ENCODE data around the gene ACBD6. TPM values are rescaled to one million over a fixed set of nuclear protein-coding genes. Genes with fewer than 3 reads are reported as not detected.

Gene ACBD6
- total RNA-seq, 1 experiment from 2014 or later, result 63.7 TPM

DNA sequence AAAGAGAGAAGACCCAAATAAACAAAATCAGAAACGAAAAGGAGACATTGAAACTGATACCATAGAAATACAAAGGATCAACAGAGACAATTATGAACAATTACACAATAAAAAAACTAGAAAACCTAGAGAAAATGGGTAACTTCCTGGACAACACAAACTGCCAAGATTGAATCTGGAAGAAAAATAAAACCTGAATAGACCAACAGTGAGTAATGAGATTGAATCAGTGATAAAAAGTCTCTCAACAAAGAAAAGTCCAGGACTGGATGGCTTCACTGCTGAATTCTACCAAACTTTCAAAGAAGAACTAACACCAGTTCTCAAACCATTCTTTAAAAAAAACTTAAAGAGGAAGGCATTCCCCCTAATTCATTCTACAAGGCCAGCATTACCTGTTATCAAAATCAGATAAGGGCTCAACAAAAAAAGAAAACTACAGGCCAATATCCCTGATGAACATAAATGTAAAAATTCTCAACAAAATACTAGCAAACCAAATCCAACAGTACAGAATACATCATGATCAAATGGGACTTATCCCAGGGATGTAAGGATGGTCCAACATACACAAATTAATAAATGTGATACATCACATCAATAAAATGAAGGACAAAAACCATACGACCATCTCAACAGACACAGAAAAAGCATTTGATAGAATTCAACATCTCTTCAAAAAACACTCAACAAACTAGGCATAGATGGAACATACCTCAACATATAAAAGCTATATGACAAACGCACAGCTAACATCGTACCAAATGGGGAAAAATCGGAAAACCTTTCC is 119.9 kb downstream of the ACBD6 start:
- TF ChIP-seq, protein P1, sequence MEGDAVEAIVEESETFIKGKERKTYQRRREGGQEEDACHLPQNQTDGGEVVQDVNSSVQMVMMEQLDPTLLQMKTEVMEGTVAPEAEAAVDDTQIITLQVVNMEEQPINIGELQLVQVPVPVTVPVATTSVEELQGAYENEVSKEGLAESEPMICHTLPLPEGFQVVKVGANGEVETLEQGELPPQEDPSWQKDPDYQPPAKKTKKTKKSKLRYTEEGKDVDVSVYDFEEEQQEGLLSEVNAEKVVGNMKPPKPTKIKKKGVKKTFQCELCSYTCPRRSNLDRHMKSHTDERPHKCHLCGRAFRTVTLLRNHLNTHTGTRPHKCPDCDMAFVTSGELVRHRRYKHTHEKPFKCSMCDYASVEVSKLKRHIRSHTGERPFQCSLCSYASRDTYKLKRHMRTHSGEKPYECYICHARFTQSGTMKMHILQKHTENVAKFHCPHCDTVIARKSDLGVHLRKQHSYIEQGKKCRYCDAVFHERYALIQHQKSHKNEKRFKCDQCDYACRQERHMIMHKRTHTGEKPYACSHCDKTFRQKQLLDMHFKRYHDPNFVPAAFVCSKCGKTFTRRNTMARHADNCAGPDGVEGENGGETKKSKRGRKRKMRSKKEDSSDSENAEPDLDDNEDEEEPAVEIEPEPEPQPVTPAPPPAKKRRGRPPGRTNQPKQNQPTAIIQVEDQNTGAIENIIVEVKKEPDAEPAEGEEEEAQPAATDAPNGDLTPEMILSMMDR (conservative IDR thresholded peaks at IDR 0.05; ENCODE audit: low read depth, low read length), result no peak
- TF ChIP-seq EZH2 (IDR thresholded peaks at IDR 0.05; ENCODE audit: borderline replicate concordance, low read depth, low read length, poor library complexity, severe bottlenecking), result no peak
- peak; percentile 6 for DNase-seq (ENCODE audit: low spot score)
- intact Hi-C loops (cut with micrococcal nuclease; ENCODE audit: unreplicated experiment), result no loop called here
- Histone ChIP-seq H3K4me3 (ENCODE audit: low read depth, low read length, poor library complexity, severe bottlenecking) (no peak overlapping the region), H3K27me3 (replicated peaks; ENCODE audit: insufficient read depth, low read depth, low read length, poor library complexity) (no peaks in the 10 kb centered on the region), H3K9me3 (ENCODE audit: low read depth, low read length, poor library complexity, severe bottlenecking) (peaks cover 36% of the 10 kb centered on the region), H3K4me1 (ENCODE audit: insufficient read depth, low read length, poor library complexity, severe bottlenecking) (no peaks in the 10 kb centered on the region), H3K27ac (ENCODE audit: low read depth, low read length, poor library complexity, severe bottlenecking) (no peak overlapping the region), H3K36me3 (ENCODE audit: insufficient read depth, low read length, poor library complexity, severe bottlenecking) (peaks cover 6% of the 10 kb centered on the region)
- CTCF ChIA-PET, result no interaction called here
- BruUV-seq (replicated peaks), result no TSS peak
- POLR2A ChIA-PET (ENCODE audit: low non-redundant PET), result no interaction called here

DNA sequence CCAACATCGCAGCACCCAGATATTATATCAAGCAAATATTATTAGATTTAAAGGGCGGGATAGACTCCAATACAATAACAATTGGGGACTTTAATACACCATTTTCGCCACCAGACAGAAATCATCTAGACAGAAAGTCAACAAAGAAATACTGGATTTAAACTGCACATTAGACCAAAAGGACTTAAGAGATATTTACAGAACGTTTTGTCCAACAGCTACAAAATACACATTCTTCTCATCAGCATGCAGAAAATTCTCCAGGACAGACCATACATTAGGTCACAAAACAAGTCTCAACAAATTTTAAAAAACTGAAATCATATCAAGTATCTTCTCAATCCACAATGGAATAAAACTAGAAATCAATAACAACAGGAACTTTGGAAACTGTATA is 121.2 kb downstream of the ACBD6 start:
- no peak for TF ChIP-seq EZH2 (IDR thresholded peaks at IDR 0.05; ENCODE audit: borderline replicate concordance, low read depth, low read length, poor library complexity, severe bottlenecking)
- TF ChIP-seq, protein P1 (conservative IDR thresholded peaks at IDR 0.05; ENCODE audit: low read depth, low read length), result no peak
- POLR2A ChIA-PET (ENCODE audit: low non-redundant PET), result no interaction called here

DNA sequence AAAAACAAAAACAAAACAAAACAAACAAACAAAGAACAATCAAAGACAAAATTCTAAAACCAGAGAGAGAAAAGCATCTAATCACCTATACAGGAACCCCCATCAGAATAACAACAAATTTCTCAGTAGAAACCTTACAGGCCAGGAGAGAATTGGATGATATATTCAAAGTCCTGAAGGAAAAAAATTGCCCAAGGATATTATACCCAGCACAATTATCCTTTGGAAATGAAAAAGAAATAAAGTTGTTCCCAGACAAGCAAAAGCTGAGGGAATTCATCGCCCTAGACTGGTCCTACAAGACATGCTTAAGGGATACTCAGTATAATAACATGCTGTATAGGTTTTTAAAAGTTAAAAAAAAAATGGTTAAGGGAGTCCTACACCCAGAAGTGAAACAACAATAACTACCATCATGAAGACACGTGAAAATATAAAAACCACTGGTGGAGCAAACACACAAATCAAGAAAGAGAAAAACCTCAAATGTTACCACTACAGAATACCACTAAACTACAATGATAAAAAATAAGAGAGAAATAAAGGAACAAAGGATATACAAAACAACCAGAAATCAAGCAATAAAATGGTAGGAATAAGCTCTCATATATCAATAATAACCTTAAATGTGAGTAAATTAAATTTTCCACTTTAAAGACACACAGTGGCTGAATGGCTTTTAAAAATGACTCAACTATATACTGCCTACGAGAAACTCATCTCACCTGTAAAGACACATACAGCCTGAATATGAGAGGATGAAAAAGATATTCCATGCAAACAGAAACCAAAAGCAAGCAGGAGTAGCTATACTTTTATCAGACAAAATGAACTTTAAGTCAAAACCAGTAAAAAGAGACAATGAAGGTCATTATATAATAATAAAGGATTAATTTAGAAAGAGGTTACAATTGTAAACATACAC is 121.9 kb downstream of the ACBD6 start:
- peaks cover 6% of the 10 kb centered on the region for H3K36me3 ChIP-seq (ENCODE audit: insufficient read depth, low read length, poor library complexity, severe bottlenecking)
- H3K4me1 ChIP-seq (ENCODE audit: insufficient read depth, low read length, poor library complexity, severe bottlenecking), result no peaks in the 10 kb centered on the region
- no peak for DNase-seq (ENCODE audit: low spot score)
- no peaks in the 10 kb centered on the region for H3K27me3 ChIP-seq (replicated peaks; ENCODE audit: insufficient read depth, low read depth, low read length, poor library complexity)
- no peak overlapping the region for H3K27ac ChIP-seq (ENCODE audit: low read depth, low read length, poor library complexity, severe bottlenecking)
- ChIA-PET CTCF (no interaction called here), POLR2A (ENCODE audit: low non-redundant PET) (no interaction called here)
- no TSS peak for BruUV-seq (replicated peaks)
- no peak overlapping the region for H3K4me3 ChIP-seq (ENCODE audit: low read depth, low read length, poor library complexity, severe bottlenecking)
- no peak for TF ChIP-seq EZH2 (IDR thresholded peaks at IDR 0.05; ENCODE audit: borderline replicate concordance, low read depth, low read length, poor library complexity, severe bottlenecking)
- TF ChIP-seq, protein P1 (conservative IDR thresholded peaks at IDR 0.05; ENCODE audit: low read depth, low read length), result no peak
- H3K9me3 ChIP-seq (ENCODE audit: low read depth, low read length, poor library complexity, severe bottlenecking), result peaks cover 36% of the 10 kb centered on the region
- intact Hi-C loops (cut with micrococcal nuclease; ENCODE audit: unreplicated experiment), result no loop called here

More for the DNA sequence above, 121.2 kb downstream of the ACBD6 start:
- Histone ChIP-seq H3K4me1 (ENCODE audit: insufficient read depth, low read length, poor library complexity, severe bottlenecking) (no peaks in the 10 kb centered on the region), H3K4me3 (ENCODE audit: low read depth, low read length, poor library complexity, severe bottlenecking) (no peak overlapping the region), H3K36me3 (ENCODE audit: insufficient read depth, low read length, poor library complexity, severe bottlenecking) (peaks cover 6% of the 10 kb centered on the region), H3K27ac (ENCODE audit: low read depth, low read length, poor library complexity, severe bottlenecking) (no peak overlapping the region), H3K9me3 (ENCODE audit: low read depth, low read length, poor library complexity, severe bottlenecking) (peaks cover 36% of the 10 kb centered on the region), H3K27me3 (replicated peaks; ENCODE audit: insufficient read depth, low read depth, low read length, poor library complexity) (no peaks in the 10 kb centered on the region)
- no peak for DNase-seq (ENCODE audit: low spot score)
- CTCF ChIA-PET, result no interaction called here
- intact Hi-C loops (cut with micrococcal nuclease; ENCODE audit: unreplicated experiment), result no loop called here
- BruUV-seq (replicated peaks), result no TSS peak
